WTC11 (cell line): ENCODE data around the gene MRPS27. TPM values are rescaled to one million over a fixed set of nuclear protein-coding genes. Genes with fewer than 3 reads are reported as not detected.

Source experiments
- ATAC-seq: fragments of 200-7000 bp; cut with Tn5 transposase; 2 replicates; pipeline ENCODE4 v1.10.0; 2021; ENCODE audit warnings: mild to moderate bottlenecking, moderate library complexity
- CTCF ChIA-PET: fragments of 300-600 bp; sonication (Branson Sonifier 250); formaldehyde crosslinking; loops from one replicate; lab custom pipeline; 2021; ENCODE audit warnings: antibody characterized with exemption; lab: Charles Lee
- POLR2A ChIA-PET: fragments of 350-600 bp; sonication (Branson Sonifier 250); formaldehyde crosslinking; loops from one replicate; lab custom pipeline; 2021; ENCODE audit warnings: antibody characterized with exemption; lab: Charles Lee
- DNase-seq: peaks from one replicate; pipeline ENCODE4 v3.0.0; 2021; ENCODE audit warnings: low spot score
- H3K27ac Mint-ChIP-seq: 2 replicates; pipeline ENCODE4 v1.8.0; 2021; ENCODE audit warnings: mixed read lengths
- H3K27me3 Mint-ChIP-seq: 2 replicates; pipeline ENCODE4 v1.8.0; 2021; ENCODE audit warnings: low read depth, mild to moderate bottlenecking, moderate library complexity, mixed read lengths
- H3K36me3 Mint-ChIP-seq: 2 replicates; pipeline ENCODE4 v1.8.0; 2021; ENCODE audit warnings: mixed read lengths
- H3K4me1 Mint-ChIP-seq: 2 replicates; pipeline ENCODE4 v1.8.0; 2022; ENCODE audit warnings: mixed read lengths
- H3K4me3 Mint-ChIP-seq: 2 replicates; pipeline ENCODE4 v1.8.0; 2021; ENCODE audit warnings: mild to moderate bottlenecking, moderate library complexity, mixed read lengths
- H3K9me3 Mint-ChIP-seq: 2 replicates; pipeline ENCODE4 v1.8.0; 2021; ENCODE audit warnings: mixed read lengths
- CBFB ChIP-seq: sonication (generic); formaldehyde crosslinking; IDR thresholded peaks from 2 replicates; pipeline ENCODE4 v1.8.1; 2022; ENCODE audit warnings: mild to moderate bottlenecking, low read depth, missing genetic modification reagents
- CREB1 ChIP-seq: sonication (generic); formaldehyde crosslinking; IDR thresholded peaks from 2 replicates; pipeline ENCODE4 v1.8.0; 2023; ENCODE audit warnings: mild to moderate bottlenecking, missing genetic modification reagents
- EMX1 ChIP-seq: fragments of 250-450 bp; sonication (Bioruptor Pico); IDR thresholded peaks from 2 replicates; pipeline ENCODE4 v1.8.0; 2021; ENCODE audit warnings: mild to moderate bottlenecking
- ETV6 ChIP-seq: sonication (generic); formaldehyde crosslinking; IDR thresholded peaks from 2 replicates; pipeline ENCODE4 v1.8.1; 2022; ENCODE audit warnings: mild to moderate bottlenecking, missing genetic modification reagents
- FOXJ3 ChIP-seq: sonication (generic); formaldehyde crosslinking; IDR thresholded peaks from 2 replicates; pipeline ENCODE4 v1.9.0; 2021; ENCODE audit warnings: missing genetic modification reagents, mild to moderate bottlenecking, borderline replicate concordance
- GRHL2 ChIP-seq: fragments of 250-450 bp; sonication (Bioruptor Pico); IDR thresholded peaks from 2 replicates; pipeline ENCODE4 v1.8.0; 2022; ENCODE audit warnings: mild to moderate bottlenecking, moderate library complexity; ENCODE audit not compliant: insufficient replicate concordance, severe bottlenecking
- GTF2I ChIP-seq: fragments of 250-450 bp; sonication (Bioruptor Pico); conservative IDR thresholded peaks from 2 replicates; pipeline ENCODE4 v1.4.0; 2021; ENCODE audit warnings: mild to moderate bottlenecking
- KAT7 ChIP-seq: sonication (generic); formaldehyde crosslinking; IDR thresholded peaks from 2 replicates; pipeline ENCODE4 v1.8.1; 2023; ENCODE audit warnings: missing genetic modification reagents, mild to moderate bottlenecking, borderline replicate concordance
- NFATC4 ChIP-seq: fragments of 250-450 bp; sonication (Bioruptor Pico); IDR thresholded peaks from 2 replicates; pipeline ENCODE4 v1.9.0; 2021; ENCODE audit warnings: mild to moderate bottlenecking
- NR1H2 ChIP-seq: sonication (generic); formaldehyde crosslinking; IDR thresholded peaks from 2 replicates; pipeline ENCODE4 v1.9.0; 2021; ENCODE audit warnings: mild to moderate bottlenecking, moderate library complexity, missing genetic modification reagents
- NR2C2 ChIP-seq: sonication (generic); formaldehyde crosslinking; IDR thresholded peaks from 2 replicates; pipeline ENCODE4 v1.8.0; 2022; ENCODE audit warnings: mild to moderate bottlenecking, missing genetic modification reagents
- SP1 ChIP-seq: sonication (generic); formaldehyde crosslinking; conservative IDR thresholded peaks from 2 replicates; pipeline ENCODE4 v1.8.1; 2022; ENCODE audit warnings: missing genetic modification reagents
- ZNF138 ChIP-seq: sonication (generic); formaldehyde crosslinking; conservative IDR thresholded peaks from 2 replicates; pipeline ENCODE4 v1.8.1; 2022; ENCODE audit warnings: mild to moderate bottlenecking, moderate library complexity, missing genetic modification reagents
- ZNF423 ChIP-seq: fragments of 250-450 bp; sonication (Bioruptor Pico); IDR thresholded peaks from 2 replicates; pipeline ENCODE4 v2.1.2; 2022; ENCODE audit warnings: mild to moderate bottlenecking, moderate library complexity
- total RNA-seq: library from RNA; stranded (reverse); gene quantifications from 3 replicates; pipeline ENCODE4 v1.2.3, GENCODE V29; 2021
- TF ChIP-seq, protein P1 (sequence below): sonication (generic); formaldehyde crosslinking; IDR thresholded peaks from 2 replicates; pipeline ENCODE4 v1.8.1; 2022; ENCODE audit warnings: low read depth, mild to moderate bottlenecking, moderate library complexity, missing genetic modification reagents, borderline replicate concordance
- TF ChIP-seq, protein P2 (sequence below): sonication (generic); formaldehyde crosslinking; IDR thresholded peaks from 2 replicates; pipeline ENCODE4 v1.8.1; 2023; ENCODE audit warnings: mild to moderate bottlenecking, missing genetic modification reagents
- TF ChIP-seq, protein P3 (sequence below): sonication (generic); formaldehyde crosslinking; IDR thresholded peaks from 2 replicates; pipeline ENCODE4 v1.8.1; 2023; ENCODE audit warnings: mild to moderate bottlenecking, missing genetic modification reagents, moderate library complexity
- TF ChIP-seq, protein P4 (sequence below): sonication (generic); formaldehyde crosslinking; IDR thresholded peaks from 2 replicates; pipeline ENCODE4 v1.8.0; 2022; ENCODE audit warnings: missing genetic modification reagents
- TF ChIP-seq, protein P5 (sequence below): sonication (generic); formaldehyde crosslinking; IDR thresholded peaks from 2 replicates; pipeline ENCODE4 v1.8.0; 2023; ENCODE audit warnings: missing genetic modification reagents, mild to moderate bottlenecking, borderline replicate concordance
- TF ChIP-seq, protein P6 (sequence below): sonication (generic); formaldehyde crosslinking; IDR thresholded peaks from 2 replicates; pipeline ENCODE4 v1.8.0; 2022; ENCODE audit warnings: mild to moderate bottlenecking, missing genetic modification reagents

The MRPS27 gene
- total RNA-seq, 1 experiment from 2014 or later = 80.1 TPM

DNA sequence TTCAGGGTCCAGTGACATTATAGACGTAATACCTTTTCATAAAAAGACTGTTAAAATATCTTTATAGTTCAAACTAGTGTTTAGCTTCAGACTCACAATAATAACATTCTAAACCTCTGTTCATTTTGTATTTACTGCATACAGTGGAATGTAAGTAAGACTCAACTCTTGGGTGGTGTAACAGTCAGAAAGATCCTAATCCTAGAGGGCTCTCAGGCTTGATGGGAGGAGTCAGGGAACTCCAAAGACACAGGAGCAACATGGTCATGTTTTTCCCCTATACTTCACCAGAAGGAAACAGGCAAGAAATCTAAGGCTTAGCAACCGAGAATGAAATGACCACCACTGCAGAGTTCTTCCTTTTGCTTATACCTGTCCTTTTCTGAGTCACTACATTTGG is 82.6 kb downstream of the MRPS27 start (continued):
- TF ChIP-seq, protein P1, sequence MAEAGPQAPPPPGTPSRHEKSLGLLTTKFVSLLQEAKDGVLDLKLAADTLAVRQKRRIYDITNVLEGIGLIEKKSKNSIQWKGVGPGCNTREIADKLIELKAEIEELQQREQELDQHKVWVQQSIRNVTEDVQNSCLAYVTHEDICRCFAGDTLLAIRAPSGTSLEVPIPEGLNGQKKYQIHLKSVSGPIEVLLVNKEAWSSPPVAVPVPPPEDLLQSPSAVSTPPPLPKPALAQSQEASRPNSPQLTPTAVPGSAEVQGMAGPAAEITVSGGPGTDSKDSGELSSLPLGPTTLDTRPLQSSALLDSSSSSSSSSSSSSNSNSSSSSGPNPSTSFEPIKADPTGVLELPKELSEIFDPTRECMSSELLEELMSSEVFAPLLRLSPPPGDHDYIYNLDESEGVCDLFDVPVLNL (CRISPR knock-in tag) = no peak
- TF ChIP-seq SP1 (no peak), ZNF423 (CRISPR knock-in tag) (no peak), GRHL2 (no peak), ZNF138 (CRISPR knock-in tag) (no peak), NR1H2 (no peak), EMX1 (no peak), CREB1 (no peak)
- TF ChIP-seq, protein P2, sequence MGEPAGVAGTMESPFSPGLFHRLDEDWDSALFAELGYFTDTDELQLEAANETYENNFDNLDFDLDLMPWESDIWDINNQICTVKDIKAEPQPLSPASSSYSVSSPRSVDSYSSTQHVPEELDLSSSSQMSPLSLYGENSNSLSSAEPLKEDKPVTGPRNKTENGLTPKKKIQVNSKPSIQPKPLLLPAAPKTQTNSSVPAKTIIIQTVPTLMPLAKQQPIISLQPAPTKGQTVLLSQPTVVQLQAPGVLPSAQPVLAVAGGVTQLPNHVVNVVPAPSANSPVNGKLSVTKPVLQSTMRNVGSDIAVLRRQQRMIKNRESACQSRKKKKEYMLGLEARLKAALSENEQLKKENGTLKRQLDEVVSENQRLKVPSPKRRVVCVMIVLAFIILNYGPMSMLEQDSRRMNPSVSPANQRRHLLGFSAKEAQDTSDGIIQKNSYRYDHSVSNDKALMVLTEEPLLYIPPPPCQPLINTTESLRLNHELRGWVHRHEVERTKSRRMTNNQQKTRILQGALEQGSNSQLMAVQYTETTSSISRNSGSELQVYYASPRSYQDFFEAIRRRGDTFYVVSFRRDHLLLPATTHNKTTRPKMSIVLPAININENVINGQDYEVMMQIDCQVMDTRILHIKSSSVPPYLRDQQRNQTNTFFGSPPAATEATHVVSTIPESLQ (CRISPR knock-in tag) = no peak
- TF ChIP-seq, protein P3, sequence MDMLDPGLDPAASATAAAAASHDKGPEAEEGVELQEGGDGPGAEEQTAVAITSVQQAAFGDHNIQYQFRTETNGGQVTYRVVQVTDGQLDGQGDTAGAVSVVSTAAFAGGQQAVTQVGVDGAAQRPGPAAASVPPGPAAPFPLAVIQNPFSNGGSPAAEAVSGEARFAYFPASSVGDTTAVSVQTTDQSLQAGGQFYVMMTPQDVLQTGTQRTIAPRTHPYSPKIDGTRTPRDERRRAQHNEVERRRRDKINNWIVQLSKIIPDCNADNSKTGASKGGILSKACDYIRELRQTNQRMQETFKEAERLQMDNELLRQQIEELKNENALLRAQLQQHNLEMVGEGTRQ (CRISPR knock-in tag) = no peak

DNA sequence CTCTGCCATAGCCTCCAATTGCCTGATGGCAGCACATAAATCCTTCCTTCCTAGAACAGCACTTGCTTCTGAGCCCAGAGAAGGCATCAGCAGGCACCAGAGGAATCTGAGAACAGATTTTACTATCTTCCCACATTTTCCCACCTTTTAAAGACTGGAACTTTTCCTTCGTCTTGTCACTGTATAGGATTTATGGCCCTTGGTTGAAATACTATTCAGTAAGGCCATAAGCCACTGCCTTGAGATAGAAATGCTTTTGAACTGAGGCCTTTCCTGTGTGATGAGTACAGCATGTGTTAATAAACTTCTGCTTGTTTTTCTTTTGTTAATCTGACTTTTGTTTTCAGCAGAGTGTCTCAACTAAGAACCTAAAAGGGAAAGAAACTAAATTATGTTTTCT is 84.3 kb downstream of the MRPS27 start:
- peaks cover 71% of the 10 kb centered on the region for H3K4me1 Mint-ChIP-seq
- ChIA-PET POLR2A (no interaction called here), CTCF (no interaction called here)
- H3K27me3 Mint-ChIP-seq = no peaks in the 10 kb centered on the region
- H3K27ac Mint-ChIP-seq = peak overlapping the region; percentile 63; the same call in 1 of the 2 replicates
- DNase-seq = no peak
- TF ChIP-seq NR2C2 (no peak), GTF2I (CRISPR knock-in tag) (no peak), FOXJ3 (CRISPR knock-in tag) (no peak)
- no peak overlapping the region for H3K4me3 Mint-ChIP-seq
- H3K9me3 Mint-ChIP-seq = no peaks in the 10 kb centered on the region
- peaks cover 19% of the 10 kb centered on the region for H3K36me3 Mint-ChIP-seq
- no peak for ATAC-seq

DNA sequence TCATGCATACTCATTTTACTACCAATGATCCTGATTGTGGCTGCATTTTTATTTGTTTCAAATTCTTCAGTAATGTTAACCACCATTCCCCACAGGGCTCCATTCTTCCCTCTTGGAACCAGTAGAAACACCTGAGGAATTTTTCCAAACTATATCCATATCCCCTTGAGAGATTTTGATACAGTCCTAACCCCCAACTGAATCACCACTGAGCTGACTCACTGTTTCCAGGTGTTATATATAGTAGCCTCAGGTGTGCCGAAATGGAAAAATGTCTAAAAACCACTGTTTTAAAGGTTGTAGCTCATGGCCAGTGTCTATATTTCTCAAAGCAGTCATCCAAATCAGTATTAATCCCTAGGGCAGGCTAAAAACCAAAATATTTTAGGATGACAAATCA is 85.2 kb downstream of the MRPS27 start:
- Mint-ChIP-seq H3K36me3 (peaks cover 23% of the 10 kb centered on the region), H3K4me1 (peaks cover 64% of the 10 kb centered on the region), H3K9me3 (no peaks in the 10 kb centered on the region), H3K27me3 (no peaks in the 10 kb centered on the region), H3K4me3 (no peak overlapping the region), H3K27ac (peak overlapping the region; percentile 63)
- no peak for TF ChIP-seq ETV6 (CRISPR knock-in tag)
- TF ChIP-seq, protein P4, sequence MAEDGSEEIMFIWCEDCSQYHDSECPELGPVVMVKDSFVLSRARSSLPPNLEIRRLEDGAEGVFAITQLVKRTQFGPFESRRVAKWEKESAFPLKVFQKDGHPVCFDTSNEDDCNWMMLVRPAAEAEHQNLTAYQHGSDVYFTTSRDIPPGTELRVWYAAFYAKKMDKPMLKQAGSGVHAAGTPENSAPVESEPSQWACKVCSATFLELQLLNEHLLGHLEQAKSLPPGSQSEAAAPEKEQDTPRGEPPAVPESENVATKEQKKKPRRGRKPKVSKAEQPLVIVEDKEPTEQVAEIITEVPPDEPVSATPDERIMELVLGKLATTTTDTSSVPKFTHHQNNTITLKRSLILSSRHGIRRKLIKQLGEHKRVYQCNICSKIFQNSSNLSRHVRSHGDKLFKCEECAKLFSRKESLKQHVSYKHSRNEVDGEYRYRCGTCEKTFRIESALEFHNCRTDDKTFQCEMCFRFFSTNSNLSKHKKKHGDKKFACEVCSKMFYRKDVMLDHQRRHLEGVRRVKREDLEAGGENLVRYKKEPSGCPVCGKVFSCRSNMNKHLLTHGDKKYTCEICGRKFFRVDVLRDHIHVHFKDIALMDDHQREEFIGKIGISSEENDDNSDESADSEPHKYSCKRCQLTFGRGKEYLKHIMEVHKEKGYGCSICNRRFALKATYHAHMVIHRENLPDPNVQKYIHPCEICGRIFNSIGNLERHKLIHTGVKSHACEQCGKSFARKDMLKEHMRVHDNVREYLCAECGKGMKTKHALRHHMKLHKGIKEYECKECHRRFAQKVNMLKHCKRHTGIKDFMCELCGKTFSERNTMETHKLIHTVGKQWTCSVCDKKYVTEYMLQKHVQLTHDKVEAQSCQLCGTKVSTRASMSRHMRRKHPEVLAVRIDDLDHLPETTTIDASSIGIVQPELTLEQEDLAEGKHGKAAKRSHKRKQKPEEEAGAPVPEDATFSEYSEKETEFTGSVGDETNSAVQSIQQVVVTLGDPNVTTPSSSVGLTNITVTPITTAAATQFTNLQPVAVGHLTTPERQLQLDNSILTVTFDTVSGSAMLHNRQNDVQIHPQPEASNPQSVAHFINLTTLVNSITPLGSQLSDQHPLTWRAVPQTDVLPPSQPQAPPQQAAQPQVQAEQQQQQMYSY = no peak
- no peak for TF ChIP-seq KAT7 (CRISPR knock-in tag)
- TF ChIP-seq CBFB (CRISPR knock-in tag) = no peak
- TF ChIP-seq, protein P5, sequence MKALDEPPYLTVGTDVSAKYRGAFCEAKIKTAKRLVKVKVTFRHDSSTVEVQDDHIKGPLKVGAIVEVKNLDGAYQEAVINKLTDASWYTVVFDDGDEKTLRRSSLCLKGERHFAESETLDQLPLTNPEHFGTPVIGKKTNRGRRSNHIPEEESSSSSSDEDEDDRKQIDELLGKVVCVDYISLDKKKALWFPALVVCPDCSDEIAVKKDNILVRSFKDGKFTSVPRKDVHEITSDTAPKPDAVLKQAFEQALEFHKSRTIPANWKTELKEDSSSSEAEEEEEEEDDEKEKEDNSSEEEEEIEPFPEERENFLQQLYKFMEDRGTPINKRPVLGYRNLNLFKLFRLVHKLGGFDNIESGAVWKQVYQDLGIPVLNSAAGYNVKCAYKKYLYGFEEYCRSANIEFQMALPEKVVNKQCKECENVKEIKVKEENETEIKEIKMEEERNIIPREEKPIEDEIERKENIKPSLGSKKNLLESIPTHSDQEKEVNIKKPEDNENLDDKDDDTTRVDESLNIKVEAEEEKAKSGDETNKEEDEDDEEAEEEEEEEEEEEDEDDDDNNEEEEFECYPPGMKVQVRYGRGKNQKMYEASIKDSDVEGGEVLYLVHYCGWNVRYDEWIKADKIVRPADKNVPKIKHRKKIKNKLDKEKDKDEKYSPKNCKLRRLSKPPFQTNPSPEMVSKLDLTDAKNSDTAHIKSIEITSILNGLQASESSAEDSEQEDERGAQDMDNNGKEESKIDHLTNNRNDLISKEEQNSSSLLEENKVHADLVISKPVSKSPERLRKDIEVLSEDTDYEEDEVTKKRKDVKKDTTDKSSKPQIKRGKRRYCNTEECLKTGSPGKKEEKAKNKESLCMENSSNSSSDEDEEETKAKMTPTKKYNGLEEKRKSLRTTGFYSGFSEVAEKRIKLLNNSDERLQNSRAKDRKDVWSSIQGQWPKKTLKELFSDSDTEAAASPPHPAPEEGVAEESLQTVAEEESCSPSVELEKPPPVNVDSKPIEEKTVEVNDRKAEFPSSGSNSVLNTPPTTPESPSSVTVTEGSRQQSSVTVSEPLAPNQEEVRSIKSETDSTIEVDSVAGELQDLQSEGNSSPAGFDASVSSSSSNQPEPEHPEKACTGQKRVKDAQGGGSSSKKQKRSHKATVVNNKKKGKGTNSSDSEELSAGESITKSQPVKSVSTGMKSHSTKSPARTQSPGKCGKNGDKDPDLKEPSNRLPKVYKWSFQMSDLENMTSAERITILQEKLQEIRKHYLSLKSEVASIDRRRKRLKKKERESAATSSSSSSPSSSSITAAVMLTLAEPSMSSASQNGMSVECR = no peak
- TF ChIP-seq GRHL2 = no peak
- TF ChIP-seq, protein P6, sequence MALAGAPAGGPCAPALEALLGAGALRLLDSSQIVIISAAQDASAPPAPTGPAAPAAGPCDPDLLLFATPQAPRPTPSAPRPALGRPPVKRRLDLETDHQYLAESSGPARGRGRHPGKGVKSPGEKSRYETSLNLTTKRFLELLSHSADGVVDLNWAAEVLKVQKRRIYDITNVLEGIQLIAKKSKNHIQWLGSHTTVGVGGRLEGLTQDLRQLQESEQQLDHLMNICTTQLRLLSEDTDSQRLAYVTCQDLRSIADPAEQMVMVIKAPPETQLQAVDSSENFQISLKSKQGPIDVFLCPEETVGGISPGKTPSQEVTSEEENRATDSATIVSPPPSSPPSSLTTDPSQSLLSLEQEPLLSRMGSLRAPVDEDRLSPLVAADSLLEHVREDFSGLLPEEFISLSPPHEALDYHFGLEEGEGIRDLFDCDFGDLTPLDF = no peak
- TF ChIP-seq NFATC4 (CRISPR knock-in tag) = no peak
- POLR2A ChIA-PET = interaction anchor here (0.5 kb wide), 1 partner anchor 375 kb away, joined by 3 read pairs; no protein-coding TSS in a partner anchor
- ATAC-seq = no peak
- CTCF ChIA-PET = interaction anchor here (2.2 kb wide), 1 partner anchor 10 kb away, joined by 7 read pairs; no protein-coding TSS in a partner anchor
- DNase-seq = no peak
